HL-60/S4 (cell line): ENCODE data around the gene SLC48A1.

Source experiments
- in situ Hi-C: fragments of 300-500 bp; cut with MboI; formaldehyde crosslinking; loops from 2 replicates; pipeline ENCODE4 v1.14.3; 2022; ENCODE audit warnings: low sequenced_read_pairs

Gene SLC48A1

GRCh38 chr12:47819896-47820630 is 47.0 kb downstream of the SLC48A1 start, which contains the start of gene HDAC7:
HDAC7 (minus strand) TSS chr12:47819903; CDS start chr12:47819785, 118 bp downstream.
- in situ Hi-C loops, result no loop called here

GRCh38 chr12:47820631-47821345 is 47.8 kb downstream of the SLC48A1 start:
- in situ Hi-C loops, result no loop called here

GRCh38 chr12:47821346-47821706 is 48.3 kb downstream of the SLC48A1 start:
- in situ Hi-C loops, result no loop called here

GRCh38 chr12:47822401-47822800 is 49.4 kb downstream of the SLC48A1 start:
- in situ Hi-C loops, result no loop called here

GRCh38 chr12:47822863-47823262 is 49.8 kb downstream of the SLC48A1 start:
- in situ Hi-C loops, result no loop called here

- in situ Hi-C loops, result no loop called here
Measured at GRCh38 chr12:47823422-47824086, 50.5 kb downstream of the SLC48A1 start.

GRCh38 chr12:47824198-47824597 is 51.2 kb downstream of the SLC48A1 start:
- in situ Hi-C loops, result no loop called here

- in situ Hi-C loops, result no loop called here
Measured at GRCh38 chr12:47824635-47825034, 51.6 kb downstream of the SLC48A1 start.

- in situ Hi-C loops, result no loop called here
Measured at GRCh38 chr12:47825173-47825639, 52.2 kb downstream of the SLC48A1 start.

- in situ Hi-C loops, result no loop called here
Measured at GRCh38 chr12:47828008-47828975, 55.3 kb downstream of the SLC48A1 start.

- in situ Hi-C loops, result no loop called here
Measured at GRCh38 chr12:47828976-47829482, 56.0 kb downstream of the SLC48A1 start.

GRCh38 chr12:47829584-47829983 is 56.5 kb downstream of the SLC48A1 start:
- in situ Hi-C loops, result no loop called here
